GM19328 (cell line): Measurements from ENCODE around the gene IMMP2L.

Source experiments
- ATAC-seq: cut with Tn5 transposase; IDR thresholded peaks from one replicate; pipeline ENCODE4 v1.9.1; 2021; ENCODE audit warnings: mild to moderate bottlenecking, moderate library complexity; ENCODE audit not compliant: unreplicated experiment

Gene IMMP2L

DNA sequence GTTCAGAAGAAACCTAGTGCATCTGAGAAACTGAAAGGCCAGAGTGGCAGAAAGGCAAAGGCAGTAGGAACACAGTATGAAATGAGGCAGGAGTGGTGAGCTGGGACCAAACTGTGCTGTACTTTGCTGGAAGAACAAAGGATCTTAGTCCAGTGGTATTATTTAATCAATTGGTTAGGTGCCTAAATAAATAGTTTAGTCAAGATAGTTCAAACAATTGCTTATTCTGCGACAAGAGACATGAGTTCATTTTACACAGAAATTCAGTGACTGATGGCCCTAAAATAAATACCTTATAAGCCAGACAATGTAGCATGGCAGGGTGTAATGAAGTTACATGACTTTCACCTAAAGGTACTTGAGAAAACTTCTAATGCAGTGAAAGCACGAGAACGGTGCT is 653.2 kb downstream of the IMMP2L start:
- ATAC-seq, result no peak

DNA sequence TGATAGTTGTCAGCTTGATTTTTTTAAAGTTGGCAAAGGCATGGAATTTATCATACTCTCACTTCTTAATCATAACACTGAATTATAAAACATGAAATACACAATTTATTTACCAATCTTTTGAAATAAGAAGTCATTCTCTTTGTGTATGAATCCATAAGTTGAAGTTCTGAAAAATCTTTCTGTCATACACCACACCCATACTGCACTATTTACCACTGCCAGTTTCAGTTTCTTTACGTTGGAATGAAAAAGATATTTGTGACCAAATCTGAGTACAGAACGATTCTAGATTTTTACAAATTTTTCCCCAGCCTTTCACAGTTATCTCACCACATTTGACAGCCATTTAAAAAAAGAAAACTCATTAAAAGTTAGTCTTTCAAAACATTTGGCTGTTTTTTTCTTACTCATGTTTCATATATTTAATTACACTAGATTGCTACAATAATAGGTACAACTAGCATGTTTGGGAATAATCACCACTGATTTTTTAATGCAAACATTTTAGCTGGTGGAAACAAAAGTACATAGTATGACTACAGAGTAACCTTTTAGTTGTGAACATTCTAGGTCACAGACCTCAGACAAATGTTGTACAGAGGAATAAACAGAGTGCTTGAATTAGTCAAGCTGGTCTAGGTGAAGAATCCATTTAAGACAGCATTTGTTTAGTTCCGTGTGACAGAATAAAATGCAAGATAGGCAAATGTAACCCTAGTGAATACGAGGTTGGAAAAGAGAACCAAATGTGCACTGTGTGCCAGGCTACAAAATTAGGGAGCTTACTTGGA is 656.3 kb downstream of the IMMP2L start:
- ATAC-seq, result no peak

DNA sequence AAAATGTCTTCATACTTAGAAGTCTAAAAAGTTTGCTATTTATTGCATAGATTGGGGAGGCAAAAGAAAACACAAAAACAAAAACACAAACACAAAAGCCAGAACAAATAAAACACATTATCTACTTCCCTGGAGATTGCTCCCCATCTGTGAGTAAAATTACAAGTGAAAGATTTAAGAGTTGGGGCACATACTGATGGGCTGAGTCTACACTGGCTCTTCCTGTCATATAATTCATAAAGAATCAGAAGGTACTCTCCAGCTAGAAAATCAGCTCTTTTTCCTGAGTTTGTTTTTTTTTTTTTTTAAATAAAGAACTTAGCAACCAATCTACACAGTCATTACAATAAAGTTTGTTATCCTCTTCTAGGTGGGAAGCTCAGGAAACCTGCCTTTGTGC is 663.8 kb downstream of the IMMP2L start:
- ATAC-seq, result no peak

DNA sequence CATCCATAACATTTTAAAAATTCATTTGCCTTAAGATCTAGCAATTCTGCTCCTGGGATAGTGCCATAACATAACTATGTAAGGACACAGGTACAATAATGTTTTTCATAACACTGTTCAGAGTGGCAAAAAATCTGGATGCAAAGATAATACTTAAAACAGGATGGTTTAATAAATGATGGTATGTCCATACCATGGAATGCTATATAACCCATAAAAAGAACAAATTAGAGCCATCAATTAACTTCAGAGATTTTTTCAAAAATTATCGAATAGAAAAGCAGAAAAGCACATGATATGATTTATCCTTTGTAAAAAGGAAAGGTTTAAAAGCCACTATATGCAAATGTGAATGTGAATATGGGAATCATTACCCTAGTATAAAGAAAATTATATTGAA is 664.8 kb downstream of the IMMP2L start:
- no peak for ATAC-seq

DNA sequence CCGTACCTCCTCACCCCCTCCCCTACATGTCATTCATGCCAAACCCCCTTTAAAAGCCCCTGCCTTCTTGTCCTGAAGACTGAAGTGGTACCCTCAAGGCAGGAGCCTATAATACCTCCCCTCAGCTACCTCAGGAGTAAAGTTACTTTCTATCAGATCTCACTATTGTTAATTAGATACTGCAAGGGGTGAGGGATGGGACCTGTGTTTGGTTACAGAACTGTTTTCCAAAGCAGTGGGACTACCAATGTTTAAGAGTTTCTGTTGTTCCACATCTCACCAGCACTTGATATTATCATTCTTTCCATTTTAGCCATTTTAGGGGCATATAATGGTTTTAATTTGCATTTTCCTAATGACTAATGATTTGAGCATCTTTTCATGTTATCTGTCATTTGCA is 668.2 kb downstream of the IMMP2L start:
- ATAC-seq, result no peak

DNA sequence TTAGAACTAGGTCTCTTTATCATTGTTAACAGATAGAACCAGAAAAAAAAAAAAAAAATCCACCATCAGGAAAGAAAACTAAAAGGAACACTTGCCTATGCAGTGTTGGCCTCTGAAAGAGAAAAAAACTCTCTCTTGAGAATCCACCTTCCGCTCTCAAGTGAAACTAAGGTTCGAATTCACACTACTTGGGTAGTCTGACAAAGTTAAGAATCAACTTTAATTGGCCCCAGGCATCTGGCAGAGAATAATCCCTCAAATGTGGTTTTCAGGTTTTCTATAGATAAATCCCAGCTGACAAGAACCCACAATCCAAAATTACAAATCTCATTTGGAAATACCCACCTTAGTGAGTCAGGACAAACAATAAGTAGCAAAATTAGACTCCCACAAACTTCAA is 671.1 kb downstream of the IMMP2L start:
- no peak for ATAC-seq

DNA sequence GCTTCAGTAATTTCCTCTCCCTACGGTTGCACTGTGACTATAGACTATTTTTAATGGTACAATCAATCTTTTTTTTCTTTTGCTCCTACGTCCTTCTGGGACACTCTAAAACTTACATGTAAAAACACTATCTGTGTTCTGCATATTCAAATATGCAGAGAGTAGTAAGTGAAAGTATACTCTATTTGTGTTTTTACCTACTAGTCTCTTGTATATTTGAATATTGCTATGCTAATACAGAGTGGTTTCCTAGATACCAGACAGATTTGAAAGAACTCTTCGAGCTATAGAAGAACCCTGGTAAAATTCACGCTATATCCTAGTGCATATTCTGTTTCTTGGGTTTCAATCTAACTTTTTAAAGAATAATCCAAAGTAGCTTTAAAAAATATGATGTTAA is 672.2 kb downstream of the IMMP2L start:
- ATAC-seq, result no peak

DNA sequence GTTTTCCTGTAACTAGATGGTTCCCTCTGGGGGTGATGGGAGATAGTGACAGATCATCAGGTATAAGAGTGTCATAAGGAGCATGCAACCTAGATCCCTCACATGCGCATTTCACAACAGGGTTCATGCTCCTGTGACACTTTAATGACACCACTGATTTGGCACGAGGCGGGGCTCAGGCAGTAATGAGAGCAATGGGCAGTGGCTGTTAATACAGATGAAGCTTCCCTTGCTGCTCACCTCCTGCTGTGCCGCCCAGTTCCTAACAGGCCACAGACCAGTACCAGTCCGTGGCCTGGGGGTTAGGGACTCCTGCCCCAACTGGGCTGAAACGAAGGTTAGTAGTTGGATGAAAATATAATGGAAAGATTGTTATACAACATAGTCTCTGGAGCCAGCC is 673.0 kb downstream of the IMMP2L start:
- no peak for ATAC-seq

DNA sequence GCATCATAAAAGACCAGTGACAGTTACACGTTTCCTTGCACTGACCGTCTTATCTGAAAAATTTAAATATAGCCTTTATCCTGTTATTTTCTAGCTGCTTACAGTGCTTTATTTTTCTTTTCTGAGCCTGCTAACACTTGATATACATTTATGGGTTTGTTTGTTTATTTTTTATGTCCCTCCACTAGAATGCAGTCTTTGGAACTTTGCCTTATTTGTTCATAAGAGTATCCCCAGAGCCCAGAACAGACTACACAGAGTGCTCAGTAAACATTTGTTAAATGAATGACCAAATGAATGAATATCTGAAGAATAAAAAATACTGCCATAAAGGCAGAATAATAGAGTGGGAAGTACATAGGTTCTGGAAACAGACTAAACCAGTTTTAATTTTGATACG is 673.7 kb downstream of the IMMP2L start:
- ATAC-seq, result no peak

DNA sequence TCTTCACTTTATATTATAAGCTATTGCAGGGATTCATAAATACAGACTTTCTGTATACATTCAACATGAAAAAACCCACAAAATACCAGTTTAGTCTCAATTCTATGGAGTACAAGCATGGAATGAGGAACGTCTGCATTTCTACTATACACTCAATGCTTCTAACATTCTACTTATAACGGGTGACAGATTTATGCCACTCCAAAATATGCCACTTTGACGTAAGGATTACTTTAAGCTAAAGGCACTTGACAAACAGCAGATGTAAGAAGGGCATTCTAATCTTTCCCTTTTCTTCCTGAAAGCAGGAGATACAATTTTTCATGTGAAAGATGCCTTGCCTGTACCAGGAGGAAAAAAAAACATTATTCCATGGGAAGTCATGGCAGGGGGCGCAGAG is 676.8 kb downstream of the IMMP2L start:
- ATAC-seq, result no peak

DNA sequence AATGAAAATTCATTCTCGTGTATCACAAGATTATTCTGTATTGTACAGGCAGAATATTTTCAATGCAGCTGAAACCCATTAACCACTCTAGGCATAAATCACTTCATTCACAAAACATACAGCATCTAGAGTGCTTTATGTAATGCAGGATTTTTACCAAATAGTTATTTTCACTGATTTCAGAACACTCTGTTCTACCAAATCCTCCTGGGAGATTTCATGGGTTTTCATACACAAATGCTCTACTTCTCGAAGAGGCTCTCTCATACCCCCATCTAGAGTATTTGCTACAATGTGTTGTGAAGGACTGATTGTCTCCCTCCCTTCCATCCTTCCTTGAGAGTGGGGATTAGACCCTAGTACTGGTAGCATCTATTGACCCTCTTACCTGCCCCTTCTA is 680.6 kb downstream of the IMMP2L start:
- no peak for ATAC-seq

DNA sequence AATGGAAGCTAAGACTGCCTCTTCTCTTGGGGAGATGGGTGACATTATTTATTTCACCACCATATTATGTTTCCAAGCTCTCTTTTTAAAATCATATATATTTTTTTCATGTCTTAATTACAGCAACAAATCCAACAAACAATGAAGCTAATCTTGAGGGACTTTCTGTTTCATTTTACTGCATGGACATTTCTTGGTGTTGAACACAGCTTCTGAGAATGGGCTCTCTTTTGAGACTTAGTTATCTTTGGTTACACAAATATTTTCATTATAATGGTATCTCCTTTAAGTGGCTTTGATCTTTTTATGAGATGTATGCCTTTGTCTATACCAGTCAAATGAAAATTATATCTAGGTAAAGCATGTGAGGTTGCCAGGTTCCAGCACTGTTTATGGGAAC is 681.3 kb downstream of the IMMP2L start:
- ATAC-seq, result no peak

DNA sequence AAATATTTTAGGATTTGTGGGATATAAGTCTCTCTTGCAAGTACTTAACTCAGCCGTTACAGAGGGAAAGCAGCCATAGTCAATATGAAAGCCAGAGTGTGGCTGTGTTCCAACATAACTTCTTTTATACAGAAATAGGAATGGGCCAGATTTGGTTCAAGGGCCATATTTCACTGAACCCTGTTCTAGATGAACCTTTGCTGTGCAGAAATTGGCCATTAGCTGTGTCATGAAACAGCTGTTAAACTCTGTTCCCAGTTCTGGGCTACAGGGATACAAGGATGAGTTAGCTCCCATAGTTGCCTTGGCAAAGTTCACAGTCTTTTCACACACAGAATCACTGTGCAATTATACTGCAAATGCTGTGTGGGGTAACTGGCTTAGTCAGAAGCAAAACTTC is 685.3 kb downstream of the IMMP2L start:
- no peak for ATAC-seq

DNA sequence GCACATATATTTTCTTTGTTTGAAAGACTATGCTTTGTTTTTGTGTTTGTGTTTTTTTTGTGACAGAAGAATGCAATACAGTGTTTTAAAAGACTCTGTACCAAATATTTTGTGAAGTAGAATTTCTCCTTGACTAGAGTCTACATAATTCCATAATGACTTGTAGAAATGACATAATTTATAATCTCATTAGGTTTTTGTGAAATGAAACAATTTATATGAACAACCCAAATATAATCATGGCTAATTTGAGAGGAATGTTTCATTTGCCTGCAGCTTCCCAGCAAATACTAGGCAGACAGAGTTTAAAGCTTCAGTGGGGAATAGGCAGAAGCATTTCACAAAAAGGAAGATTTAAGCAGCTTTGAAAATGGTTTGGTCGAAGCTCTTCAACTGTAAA is 686.9 kb downstream of the IMMP2L start:
- ATAC-seq, result no peak

DNA sequence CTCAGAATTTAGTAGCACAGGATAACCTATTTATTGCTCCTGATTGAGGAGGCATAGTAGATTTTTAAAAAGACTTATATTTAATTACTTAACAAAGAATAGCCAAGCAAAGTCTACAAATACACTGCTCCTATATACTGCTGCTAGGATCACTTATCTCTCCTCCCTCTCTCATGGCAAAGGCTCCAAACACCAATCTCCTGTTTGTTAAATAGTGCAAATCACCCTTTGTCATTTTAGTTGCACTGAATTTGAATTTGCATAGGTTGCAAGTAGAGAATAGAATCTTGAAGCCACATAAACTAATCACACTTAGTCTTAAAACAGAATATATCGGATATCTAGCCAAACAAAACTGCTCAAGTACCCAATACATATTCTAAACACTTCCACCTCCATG is 690.4 kb downstream of the IMMP2L start:
- ATAC-seq, result no peak

DNA sequence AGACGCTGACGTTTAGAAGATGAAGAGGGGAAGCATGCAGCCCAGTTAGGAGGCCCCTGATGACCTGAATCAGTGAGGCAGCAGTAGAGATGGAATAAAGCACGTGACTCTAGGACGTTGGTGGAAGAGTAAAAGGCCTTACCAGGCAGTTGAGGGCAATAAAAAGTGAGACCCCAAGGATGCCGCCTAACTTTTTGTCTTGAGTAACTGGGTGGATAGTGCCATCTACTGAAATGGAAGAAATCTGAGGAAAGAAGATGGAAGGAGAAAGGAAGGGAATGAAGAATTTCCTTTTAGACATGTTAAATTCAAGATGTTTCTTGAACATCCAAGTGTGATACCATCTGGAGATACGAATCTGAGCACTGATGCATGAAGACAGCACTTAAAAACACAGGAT is 691.4 kb downstream of the IMMP2L start:
- no peak for ATAC-seq

DNA sequence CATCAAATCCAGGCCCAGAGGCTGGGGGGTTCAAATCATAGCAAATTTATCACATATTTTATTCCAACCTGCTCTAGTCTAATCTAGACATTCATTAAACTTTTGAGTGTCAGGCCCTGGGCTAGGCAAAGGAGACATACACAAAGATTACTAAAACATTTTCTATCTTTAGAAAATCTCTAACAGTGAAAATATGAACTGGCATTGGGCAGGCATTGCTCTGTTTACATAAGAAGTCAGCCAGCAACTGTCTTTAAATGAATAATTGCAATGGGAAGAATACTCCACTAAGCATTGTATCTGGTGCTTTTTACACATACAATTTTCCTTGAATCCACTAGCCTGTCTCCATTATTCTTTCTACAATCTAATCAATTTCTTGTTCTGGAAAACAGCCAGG is 693.8 kb downstream of the IMMP2L start:
- ATAC-seq, result no peak

DNA sequence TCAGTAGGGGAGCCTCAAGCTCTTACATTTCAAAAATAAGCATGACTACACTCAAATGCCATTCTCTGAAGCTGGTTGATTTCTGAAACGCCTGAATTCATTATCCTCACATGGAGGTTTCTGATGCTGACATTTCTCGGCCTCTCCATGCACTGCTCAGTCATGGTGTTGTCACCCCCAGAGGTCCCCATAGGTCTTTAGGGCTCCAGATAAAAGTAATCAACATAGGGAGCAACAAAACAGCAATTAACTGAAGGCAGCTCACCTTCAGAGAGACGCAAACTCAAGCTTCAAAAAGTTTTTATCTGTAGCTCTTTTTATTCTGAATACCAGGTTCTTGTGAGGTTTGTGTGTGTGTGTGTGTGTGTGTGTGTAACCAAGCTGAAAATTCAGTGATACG is 694.5 kb downstream of the IMMP2L start:
- no peak for ATAC-seq

DNA sequence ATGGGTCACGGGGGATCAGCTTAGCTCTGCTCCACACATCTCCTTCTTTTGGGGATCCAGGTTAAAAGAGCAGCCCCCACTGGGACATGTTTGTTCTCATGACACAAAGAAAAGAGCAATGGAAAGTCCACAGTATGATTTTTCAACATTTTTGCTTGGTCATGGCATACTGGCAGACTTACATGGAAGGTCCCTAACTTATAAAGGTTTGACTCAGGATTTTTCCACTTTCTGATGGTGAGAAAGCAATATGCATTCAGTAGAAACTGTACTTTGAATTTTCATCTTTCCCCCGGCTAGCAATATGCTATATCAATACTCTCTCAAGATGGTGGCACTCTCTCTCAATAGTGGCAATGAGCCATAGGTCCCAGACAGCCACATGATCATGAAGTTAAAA is 699.0 kb downstream of the IMMP2L start:
- no peak for ATAC-seq

DNA sequence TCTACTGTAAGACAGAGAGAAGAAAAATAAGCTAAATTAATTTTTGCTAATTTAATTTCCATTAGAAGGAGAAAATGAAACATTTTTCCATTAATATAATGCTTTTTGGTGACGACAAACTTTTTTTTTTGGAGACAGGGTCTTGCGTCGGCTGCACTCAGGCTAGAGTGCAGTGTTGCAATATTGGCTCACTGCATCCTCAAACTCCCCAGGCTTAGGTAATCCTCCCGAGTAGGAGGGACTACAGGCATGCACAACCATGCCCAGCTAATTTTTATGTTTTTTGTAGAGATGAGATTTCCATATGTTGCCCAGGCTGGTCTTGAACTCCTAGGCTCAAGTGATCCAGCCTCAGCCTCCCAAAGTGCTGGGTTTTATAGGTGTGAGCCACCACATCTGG is 701.1 kb downstream of the IMMP2L start:
- no peak for ATAC-seq

DNA sequence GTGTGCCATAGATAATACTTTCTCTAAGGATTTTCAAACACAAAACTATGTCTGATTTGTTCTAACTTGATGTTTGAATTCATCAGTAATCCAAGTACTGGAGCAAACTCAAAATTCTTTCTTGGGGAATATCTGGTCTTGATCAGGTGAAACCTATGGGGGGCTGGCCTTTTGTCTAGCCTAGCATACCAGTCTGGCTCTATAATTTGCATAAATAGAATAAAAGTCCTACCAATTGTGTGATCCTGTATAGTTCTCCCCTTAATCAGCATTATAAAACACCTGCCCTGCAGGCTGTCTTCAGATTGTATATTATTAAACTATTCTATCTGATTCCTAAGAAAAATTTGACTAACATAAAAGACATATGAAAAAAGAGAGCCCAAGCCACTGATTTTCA is 705.2 kb downstream of the IMMP2L start:
- no peak for ATAC-seq

DNA sequence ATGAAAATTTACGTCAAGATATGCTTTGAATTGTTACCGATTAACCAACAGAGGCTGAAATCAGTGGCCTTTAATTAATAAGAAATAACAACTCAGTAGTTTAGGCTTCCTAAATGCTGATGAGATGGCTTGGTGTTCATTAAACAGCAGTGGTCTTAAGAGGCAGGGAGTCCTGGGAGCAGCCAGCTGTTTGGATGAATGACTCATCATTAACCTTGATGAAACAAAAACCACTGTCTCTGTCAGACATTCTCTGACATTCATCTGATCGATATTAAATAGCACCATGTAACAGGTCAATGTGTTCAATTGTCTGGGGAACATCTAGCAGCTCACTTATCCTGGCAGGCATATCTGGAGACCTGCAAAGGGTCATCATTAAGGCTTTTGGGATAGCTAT is 705.6 kb downstream of the IMMP2L start:
- no peak for ATAC-seq

DNA sequence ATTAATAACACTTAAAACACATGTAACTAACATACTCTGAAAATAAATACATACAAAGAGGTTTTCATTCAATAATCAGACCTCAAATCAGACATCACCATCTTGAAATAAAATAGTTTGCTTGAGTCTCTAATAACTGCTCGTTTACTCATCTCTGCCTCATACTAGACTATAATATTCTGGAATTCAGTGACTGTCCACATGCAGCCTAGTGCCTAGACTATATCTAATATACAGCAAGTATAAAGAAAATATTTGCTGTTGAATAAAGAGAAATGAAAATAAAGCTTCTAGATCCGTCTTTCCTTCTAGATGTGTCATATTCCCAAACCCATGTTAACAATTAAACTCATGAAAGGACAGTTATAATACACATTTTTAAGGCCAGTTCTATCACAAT is 707.6 kb downstream of the IMMP2L start:
- ATAC-seq, result no peak
